HG03521 (cell line): ENCODE measurements around the gene MYO9A.
"Not testable (repeated sequence)": the region's sequence is repeated elsewhere in the genome, so short reads cannot be mapped to it uniquely, and the experiment has no call there.

ENCODE experiments used
- ATAC-seq: cut with Tn5 transposase; IDR thresholded peaks from one replicate; pipeline ENCODE4 v1.9.1; 2021; ENCODE audit warnings: mild to moderate bottlenecking, moderate library complexity; ENCODE audit not compliant: unreplicated experiment

MYO9A gene

GRCh38 chr15:72044956-72045355, 73.0 kb downstream of the MYO9A start:
- no peak for ATAC-seq

GRCh38 chr15:72042865-72043264, 75.1 kb downstream of the MYO9A start:
- ATAC-seq = no peak

GRCh38 chr15:72042054-72042453, 75.9 kb downstream of the MYO9A start:
- no peak for ATAC-seq

DNA sequence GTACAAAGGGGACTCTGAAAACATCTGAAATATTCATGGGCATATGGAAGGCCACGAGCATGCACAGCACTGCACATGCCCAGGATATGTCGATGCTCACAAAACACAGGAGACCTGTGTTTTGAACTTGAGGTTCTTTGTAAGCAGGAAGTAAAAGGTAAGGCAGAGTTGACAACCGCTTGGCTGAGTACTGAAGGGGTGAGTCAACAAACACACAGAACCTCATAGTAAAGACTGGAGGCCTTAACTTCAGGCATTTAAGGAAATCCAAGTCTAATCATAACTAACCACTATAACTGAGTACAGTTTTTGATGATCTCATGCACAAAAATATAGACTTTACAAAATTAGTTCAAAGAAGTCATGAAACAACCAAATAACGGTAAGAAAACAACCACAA, 80.6 kb downstream of the MYO9A start:
- ATAC-seq = no peak

DNA sequence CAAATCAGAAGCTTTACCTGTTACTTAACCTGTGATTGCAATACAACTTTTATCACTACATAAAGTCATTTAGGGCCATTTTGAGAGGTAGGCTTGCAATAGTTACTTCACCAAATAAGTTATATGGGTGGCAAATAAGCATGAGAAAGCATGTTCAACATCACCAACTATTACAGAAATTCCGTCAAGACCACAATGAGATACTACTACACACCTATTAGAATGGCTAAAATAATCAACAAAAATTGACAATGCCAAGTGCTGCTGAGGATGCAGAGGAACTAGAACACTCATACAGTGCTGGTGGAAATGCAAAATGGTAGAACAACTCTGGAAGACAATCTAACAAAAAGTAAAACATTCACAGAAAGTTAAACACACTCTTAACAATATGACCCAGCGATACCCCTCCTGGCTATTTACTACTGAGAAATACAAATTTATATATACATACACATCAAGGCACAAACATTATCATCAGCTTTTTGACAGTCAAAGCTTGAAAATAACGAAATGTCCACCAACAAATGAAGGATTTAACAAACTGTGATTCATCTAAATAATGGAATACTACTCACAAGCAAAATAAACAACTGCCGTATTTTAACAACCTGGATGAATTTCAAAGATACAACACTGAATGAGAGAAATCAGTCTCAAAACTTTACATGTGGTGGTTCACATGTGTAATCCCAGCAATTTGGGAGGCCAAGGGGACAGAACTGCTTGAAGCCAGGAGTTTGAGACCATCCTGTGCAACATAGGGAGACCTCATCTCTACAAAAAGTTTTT, 82.9 kb downstream of the MYO9A start:
- no peak for ATAC-seq

GRCh38 chr15:72034351-72034750, 83.6 kb downstream of the MYO9A start:
- no peak for ATAC-seq

GRCh38 chr15:72033711-72034110, 84.2 kb downstream of the MYO9A start:
- ATAC-seq = no peak

- ATAC-seq = no peak
Observed at GRCh38 chr15:72033285-72033684, 84.7 kb downstream of the MYO9A start.

- no peak for ATAC-seq
Observed at GRCh38 chr15:72021604-72022003, 96.3 kb downstream of the MYO9A start.

- ATAC-seq = no peak
Observed at GRCh38 chr15:72020799-72021198, 97.2 kb downstream of the MYO9A start.

GRCh38 chr15:72014555-72014954, 103.4 kb downstream of the MYO9A start:
- not testable (repeated sequence) for ATAC-seq

DNA sequence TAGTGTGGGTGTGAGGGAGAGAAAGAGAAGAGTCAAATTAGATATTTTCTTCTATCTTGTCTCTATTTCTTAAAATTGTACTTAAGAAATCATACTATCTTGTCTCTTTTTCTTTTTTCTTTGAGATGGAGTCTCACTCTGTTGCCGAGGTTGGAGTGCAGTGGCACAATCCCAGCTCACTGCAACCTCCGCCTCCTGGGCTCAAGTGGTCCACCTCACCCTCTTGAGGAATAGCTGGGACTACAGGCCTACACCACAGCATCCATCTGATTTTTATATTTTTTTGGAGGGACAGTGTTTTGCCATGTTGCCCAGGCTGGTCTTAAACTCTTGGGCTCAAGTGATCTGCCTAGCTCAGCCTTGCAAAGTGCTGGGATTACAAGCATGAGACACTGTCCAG, 104.2 kb downstream of the MYO9A start:
- ATAC-seq = no peak

DNA sequence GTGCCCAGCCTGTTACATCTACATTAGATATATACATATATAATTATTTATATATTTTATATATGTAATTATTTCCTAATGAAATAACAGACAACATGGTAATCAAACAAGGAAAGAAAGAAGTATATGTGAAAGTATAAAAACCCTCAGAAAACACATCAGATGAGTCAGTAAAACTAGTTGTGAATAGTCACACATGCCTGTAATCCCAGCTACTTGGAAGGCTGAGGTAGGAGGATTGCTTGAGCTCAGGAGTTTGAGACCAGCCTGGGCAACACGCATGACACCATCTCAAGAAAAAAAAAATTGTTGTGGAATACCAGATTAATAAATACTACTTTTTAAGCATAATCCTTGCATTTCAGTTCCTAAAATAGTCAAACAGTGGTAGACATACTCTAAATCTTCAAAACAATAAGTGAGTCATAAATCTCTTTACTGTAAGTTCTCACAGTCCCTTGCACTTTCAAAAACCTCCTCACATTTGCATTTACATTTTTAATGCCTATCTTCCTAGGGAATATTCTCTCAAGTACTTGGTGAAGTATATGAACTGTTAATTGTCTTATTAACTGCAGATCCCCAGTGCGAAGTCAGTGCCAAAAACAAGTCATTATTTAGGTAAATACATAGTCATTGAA, 106.5 kb downstream of the MYO9A start:
- no peak for ATAC-seq

DNA sequence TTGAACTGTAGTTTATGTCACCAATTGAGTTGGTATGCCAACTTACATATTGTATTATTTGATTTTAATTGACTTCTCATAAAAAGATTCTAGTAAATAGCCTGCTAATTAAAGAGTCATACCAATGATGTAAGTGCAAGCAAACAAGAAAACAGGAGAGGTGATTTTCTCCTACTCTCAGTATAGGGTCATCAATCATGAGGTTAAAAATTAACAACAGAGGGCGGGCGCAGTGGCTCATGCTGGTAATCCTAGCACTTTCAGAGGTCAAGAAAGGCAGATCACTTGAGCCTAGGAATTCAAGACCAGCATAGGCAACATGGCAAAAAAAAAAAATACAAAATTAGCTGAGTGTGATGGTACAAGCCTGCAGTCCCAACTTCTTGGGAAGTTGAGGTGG, 108.7 kb downstream of the MYO9A start:
- ATAC-seq = no peak

DNA sequence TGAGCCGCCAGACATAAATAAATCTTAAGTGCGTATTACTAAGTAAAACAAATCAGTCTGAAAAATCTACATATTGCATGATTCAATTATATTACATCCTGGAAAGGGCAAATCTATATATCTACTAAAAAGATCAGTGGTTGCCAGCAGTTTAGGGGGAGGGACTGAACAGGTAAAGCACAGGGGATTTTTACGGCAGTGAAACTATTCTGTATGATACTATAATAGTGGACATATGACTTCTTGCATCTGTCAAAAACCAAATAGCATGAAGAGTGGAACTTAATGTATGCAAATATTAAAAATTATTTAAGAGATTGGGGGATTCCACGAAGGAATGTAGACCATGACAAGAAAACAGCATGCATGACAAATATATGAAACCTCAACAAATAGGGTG, 111.6 kb downstream of the MYO9A start:
- no peak for ATAC-seq

- no peak for ATAC-seq
Observed at GRCh38 chr15:72005483-72005882, 112.5 kb downstream of the MYO9A start.

- ATAC-seq = no peak
Observed at GRCh38 chr15:71999807-72000206, 118.1 kb downstream of the MYO9A start.

- ATAC-seq = not testable (repeated sequence)
Observed at GRCh38 chr15:71998717-71999116, 119.2 kb downstream of the MYO9A start.

DNA sequence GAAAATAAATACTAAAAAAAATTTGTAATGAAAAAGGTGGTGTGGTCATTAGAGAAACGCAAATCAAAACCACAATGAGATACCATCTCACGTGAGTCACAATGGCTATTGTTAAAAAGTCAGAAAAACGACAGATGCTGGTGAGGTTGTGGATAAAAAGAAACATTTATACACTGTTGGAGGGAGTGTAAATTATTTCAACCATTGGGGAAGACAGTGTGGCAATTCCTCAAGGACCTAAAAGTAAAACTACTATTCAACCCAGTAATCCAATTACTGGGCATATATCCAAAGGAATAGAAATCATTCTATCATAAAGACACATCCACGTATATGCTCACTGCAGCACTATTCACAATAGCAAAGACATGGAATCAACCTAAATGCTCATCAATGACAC, 120.3 kb downstream of the MYO9A start:
- no peak for ATAC-seq

- no peak for ATAC-seq
Observed at GRCh38 chr15:71975816-71976150, 142.2 kb downstream of the MYO9A start.

GRCh38 chr15:71974211-71974610, 143.7 kb downstream of the MYO9A start:
- ATAC-seq = no peak

DNA sequence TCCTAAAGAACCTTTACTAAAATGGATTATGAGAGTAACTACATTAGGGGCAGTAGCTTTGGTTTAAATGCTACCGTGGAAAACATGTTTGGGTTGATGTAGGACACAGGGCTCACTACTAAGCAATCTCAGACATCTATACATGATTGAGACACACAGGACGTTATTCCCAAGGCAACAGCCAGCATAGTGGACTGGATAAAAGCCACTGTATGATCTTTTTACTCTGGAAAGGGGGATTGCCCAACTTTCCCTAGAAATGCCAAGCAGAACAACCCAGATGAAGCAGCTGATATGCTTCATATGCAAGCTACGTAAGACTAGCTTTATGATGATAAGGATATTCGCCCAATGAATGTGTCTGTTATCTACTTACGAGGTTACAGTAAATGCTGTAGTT, 144.6 kb downstream of the MYO9A start:
- ATAC-seq = no peak

DNA sequence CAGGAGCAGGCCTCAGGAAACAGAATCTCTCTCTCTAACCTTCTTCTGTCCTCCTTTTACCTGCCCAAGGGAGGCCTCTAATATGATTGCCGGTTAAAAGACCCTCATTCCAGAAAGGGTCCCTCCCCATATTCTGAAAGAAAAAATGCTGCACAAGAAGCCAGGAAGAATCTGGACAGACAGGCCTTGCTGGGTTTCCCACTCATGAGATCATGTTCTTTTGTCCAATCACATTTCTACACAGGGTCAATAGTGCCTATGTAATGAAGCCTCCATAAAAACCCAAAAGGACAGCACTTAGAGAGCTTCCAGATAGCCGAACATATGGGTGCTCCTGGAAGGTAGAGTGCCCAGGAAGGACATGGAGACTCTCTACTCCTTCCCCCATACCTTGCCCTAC, 146.0 kb downstream of the MYO9A start:
- no peak for ATAC-seq
